BLaER1 treated with 17β-estradiol and CSF1 and Interleukin-3, amounts not matched to agents 10 nM and 100 nM (cell line): ENCODE results near the gene TBC1D17.

Source experiments
- H3K27ac ChIP-seq, 11 experiments: shearing (Covaris generic); formaldehyde crosslinking; 2 replicates each; pipeline ENCODE4 v1.8.1; 2022
- H3K27me3 ChIP-seq, 11 experiments: shearing (Covaris generic); formaldehyde crosslinking; 2 replicates each; pipeline ENCODE4 v1.8.1; 2022
- H3K36me3 ChIP-seq, 11 experiments: shearing (Covaris generic); formaldehyde crosslinking; 2 replicates each; pipeline ENCODE4 v1.8.1; 2022
- H3K4me1 ChIP-seq, 10 experiments: shearing (Covaris generic); formaldehyde crosslinking; 2 replicates each; pipeline ENCODE4 v1.8.1; 2022
- H3K4me2 ChIP-seq, 11 experiments: shearing (Covaris generic); formaldehyde crosslinking; 2 replicates each; pipeline ENCODE4 v1.8.1; 2022
- H3K4me3 ChIP-seq, 10 experiments: shearing (Covaris generic); formaldehyde crosslinking; 2 replicates each; pipeline ENCODE4 v1.8.1; 2022
- H3K9ac ChIP-seq, 11 experiments: shearing (Covaris generic); formaldehyde crosslinking; 2 replicates each; pipeline ENCODE4 v1.8.1; 2022
- H3K9me3 ChIP-seq, 11 experiments: shearing (Covaris generic); formaldehyde crosslinking; replicated peaks in 1 of 11; 2 replicates each; pipeline ENCODE4 v1.8.1; 2022
- H4K20me1 ChIP-seq, 11 experiments: shearing (Covaris generic); formaldehyde crosslinking; 2 replicates each; pipeline ENCODE4 v1.8.1; 2022
- Cebpa-rat ChIP-seq, 11 experiments: shearing (Covaris generic); IDR thresholded peaks; 2 replicates each; pipeline ENCODE4 v1.8.1; 2022

TBC1D17 gene

GRCh38 chr19:49891393-49891792 is 13.9 kb downstream of the TBC1D17 start:
- peak overlapping the region in 4 of 11 experiments; percentile 23 to 63 (median 41); a peak in 6 of 22 replicates for H3K9ac ChIP-seq
- H3K27ac ChIP-seq = peak overlapping the region in 2 of 11 experiments; percentile 27 to 42; a peak in 2 of 22 replicates
- peak overlapping the region in 9 of 11 experiments; percentile 1 to 65 (median 44); a peak in 12 of 22 replicates for H3K4me2 ChIP-seq
- peaks cover 27 to 74% (median 56%) of the 10 kb centered on the region in 10 experiments for H3K4me1 ChIP-seq
- TF ChIP-seq Cebpa-rat (IDR thresholded peaks at IDR 0.05) = no peak
- no peak overlapping the region for H3K4me3 ChIP-seq
- H3K27me3 ChIP-seq = peaks cover 0 to 14% (median 0%) of the 10 kb centered on the region in 11 experiments; a peak in 6 of 22 replicates
- peaks cover 0 to 48% (median 0%) of the 10 kb centered on the region in 11 experiments; a peak in 6 of 22 replicates for H3K36me3 ChIP-seq
- peaks cover 0 to 7% (median 0%) of the 10 kb centered on the region in 11 experiments; a peak in 2 of 22 replicates for H3K9me3 ChIP-seq
- H4K20me1 ChIP-seq = peaks cover 0 to 44% (median 0%) of the 10 kb centered on the region in 11 experiments; a peak in 9 of 22 replicates

- no peak for TF ChIP-seq Cebpa-rat (IDR thresholded peaks at IDR 0.05)
- no peak overlapping the region for H3K4me3 ChIP-seq
- peak overlapping the region in 3 of 11 experiments; percentile 41 to 100 (median 88); a peak in 5 of 22 replicates for H3K4me2 ChIP-seq
- H3K36me3 ChIP-seq = peaks cover 0 to 39% (median 0%) of the 10 kb centered on the region in 11 experiments; a peak in 5 of 22 replicates
- H3K27ac ChIP-seq = no peak overlapping the region
- peaks cover 0 to 35% (median 7%) of the 10 kb centered on the region in 11 experiments; a peak in 11 of 22 replicates for H4K20me1 ChIP-seq
- peaks cover 0 to 7% (median 0%) of the 10 kb centered on the region in 11 experiments; a peak in 2 of 22 replicates for H3K9me3 ChIP-seq
- H3K9ac ChIP-seq = peak overlapping the region in 1 of 11 experiments; percentile 35; a peak in 1 of 22 replicates
- peaks cover 0 to 14% (median 0%) of the 10 kb centered on the region in 11 experiments; a peak in 6 of 22 replicates for H3K27me3 ChIP-seq
- H3K4me1 ChIP-seq = peaks cover 31 to 75% (median 61%) of the 10 kb centered on the region in 10 experiments
Observed at GRCh38 chr19:49892716-49893115, 15.2 kb downstream of the TBC1D17 start.

- H3K36me3 ChIP-seq = peaks cover 0 to 32% (median 0%) of the 10 kb centered on the region in 11 experiments; a peak in 5 of 22 replicates
- peak overlapping the region in 4 of 11 experiments; percentile 7 to 100 (median 64); a peak in 6 of 22 replicates for H3K4me2 ChIP-seq
- peaks cover 0 to 7% (median 0%) of the 10 kb centered on the region in 11 experiments; a peak in 2 of 22 replicates for H3K9me3 ChIP-seq
- peak overlapping the region in 2 of 11 experiments; percentile 29 to 82; a peak in 1 of 22 replicates for H3K9ac ChIP-seq
- peaks cover 0 to 14% (median 0%) of the 10 kb centered on the region in 11 experiments; a peak in 6 of 22 replicates for H3K27me3 ChIP-seq
- TF ChIP-seq Cebpa-rat (IDR thresholded peaks at IDR 0.05) = no peak
- H3K4me3 ChIP-seq = 0 out of 20 replicates have a peak overlapping the region, but pooled peaks of 1 of the 10 experiments have one; percentile 29
- peaks cover 0 to 25% (median 7%) of the 10 kb centered on the region in 11 experiments; a peak in 11 of 22 replicates for H4K20me1 ChIP-seq
- peaks cover 44 to 86% (median 72%) of the 10 kb centered on the region in 10 experiments for H3K4me1 ChIP-seq
- H3K27ac ChIP-seq = no peak overlapping the region
Observed at GRCh38 chr19:49894011-49894664, 16.6 kb downstream of the TBC1D17 start.

GRCh38 chr19:49894879-49895565 is 17.5 kb downstream of the TBC1D17 start:
- H3K9me3 ChIP-seq = peaks cover 0 to 1% (median 0%) of the 10 kb centered on the region in 11 experiments; a peak in 2 of 22 replicates
- peaks cover 0 to 9% (median 0%) of the 10 kb centered on the region in 11 experiments; a peak in 6 of 22 replicates for H3K27me3 ChIP-seq
- peak overlapping the region in 3 of 10 experiments; percentile 50 to 60 (median 59); a peak in 7 of 20 replicates for H3K4me3 ChIP-seq
- H3K4me2 ChIP-seq = peak overlapping the region; percentile 79 to 100 (median 98); a peak in 21 of 22 replicates
- peaks cover 46 to 80% (median 69%) of the 10 kb centered on the region in 10 experiments for H3K4me1 ChIP-seq
- peaks cover 0 to 23% (median 0%) of the 10 kb centered on the region in 11 experiments; a peak in 4 of 22 replicates for H3K36me3 ChIP-seq
- H4K20me1 ChIP-seq = peaks cover 0 to 17% (median 0%) of the 10 kb centered on the region in 11 experiments; a peak in 9 of 22 replicates
- peak overlapping the region in 5 of 11 experiments; percentile 30 to 84 (median 76); a peak in 6 of 22 replicates for H3K9ac ChIP-seq
- no peak for TF ChIP-seq Cebpa-rat (IDR thresholded peaks at IDR 0.05)
- H3K27ac ChIP-seq = peak overlapping the region in 5 of 11 experiments; percentile 31 to 93 (median 86); a peak in 2 of 22 replicates

- peak overlapping the region; percentile 79 to 100 (median 98) for H3K4me2 ChIP-seq
- H3K36me3 ChIP-seq = peaks cover 0 to 23% (median 0%) of the 10 kb centered on the region in 11 experiments; a peak in 2 of 22 replicates
- no peak for TF ChIP-seq Cebpa-rat (IDR thresholded peaks at IDR 0.05)
- peaks cover 47 to 82% (median 72%) of the 10 kb centered on the region in 10 experiments for H3K4me1 ChIP-seq
- H3K27me3 ChIP-seq = peaks cover 0 to 5% (median 0%) of the 10 kb centered on the region in 11 experiments; a peak in 3 of 22 replicates
- peak overlapping the region in 6 of 10 experiments; percentile 44 to 65 (median 54); a peak in 9 of 20 replicates for H3K4me3 ChIP-seq
- H4K20me1 ChIP-seq = peaks cover 0 to 17% (median 0%) of the 10 kb centered on the region in 11 experiments; a peak in 9 of 22 replicates
- no peaks in the 10 kb centered on the region for H3K9me3 ChIP-seq
- H3K9ac ChIP-seq = peak overlapping the region; percentile 72 to 84 (median 78); a peak in 21 of 22 replicates
- H3K27ac ChIP-seq = peak overlapping the region; percentile 70 to 97 (median 89)
Observed at GRCh38 chr19:49895566-49896297, 18.2 kb downstream of the TBC1D17 start.

- Histone ChIP-seq H3K27ac (peak within 1 kb of the TSS; percentile 70 to 97 (median 89)), H3K4me1 (peaks cover 56 to 86% (median 71%) of the 10 kb centered on the region in 10 experiments), H3K4me3 (peak within 1 kb of the TSS; percentile 44 to 65 (median 52); a peak in 19 of 20 replicates), H3K36me3 (peaks cover 0 to 13% (median 0%) of the 10 kb centered on the region in 11 experiments; a peak in 2 of 22 replicates), H3K9me3 (no peaks in the 10 kb centered on the region), H4K20me1 (peaks cover 0 to 7% (median 0%) of the 10 kb centered on the region in 11 experiments; a peak in 7 of 22 replicates), H3K9ac (peak within 1 kb of the TSS; percentile 72 to 84 (median 78)), H3K4me2 (peak within 1 kb of the TSS; percentile 79 to 100 (median 98)), H3K27me3 (peaks cover 0 to 4% (median 0%) of the 10 kb centered on the region in 11 experiments; a peak in 1 of 22 replicates)
- TF ChIP-seq Cebpa-rat (IDR thresholded peaks at IDR 0.05) = no peak
Observed at GRCh38 chr19:49896863-49897621, 19.5 kb downstream of the TBC1D17 start, which contains the start of gene IL4I1. IL4I1 (minus strand) TSS chr19:49896887; CDS start chr19:49896160, 727 bp downstream.

GRCh38 chr19:49904136-49904535 is 26.6 kb downstream of the TBC1D17 start:
- peak overlapping the region in 5 of 10 experiments; percentile 5 to 33 (median 12); a peak in 5 of 20 replicates for H3K4me3 ChIP-seq
- H3K9me3 ChIP-seq = no peaks in the 10 kb centered on the region
- no peaks in the 10 kb centered on the region for H3K27me3 ChIP-seq
- peak overlapping the region in 10 of 11 experiments; percentile 38 to 57 (median 48); a peak in 17 of 22 replicates for H3K27ac ChIP-seq
- TF ChIP-seq Cebpa-rat (IDR thresholded peaks at IDR 0.05) = no peak
- H3K9ac ChIP-seq = peak overlapping the region in 7 of 11 experiments; percentile 7 to 51 (median 23); a peak in 5 of 22 replicates
- peak overlapping the region; percentile 47 to 90 (median 72) for H3K4me2 ChIP-seq
- peaks cover 28 to 38% (median 35%) of the 10 kb centered on the region in 11 experiments for H3K36me3 ChIP-seq
- peaks cover 67 to 88% (median 76%) of the 10 kb centered on the region in 10 experiments for H3K4me1 ChIP-seq
- H4K20me1 ChIP-seq = peaks cover 0 to 58% (median 42%) of the 10 kb centered on the region in 11 experiments; a peak in 21 of 22 replicates
